Neural cell (in vitro differentiated cells): ENCODE results near the gene PTPRN2. TPM values are rescaled to one million over a fixed set of nuclear protein-coding genes. Genes with fewer than 3 reads are reported as not detected.

ENCODE experiments used
- H2AFZ ChIP-seq: fragments of 200-600, 300-800 bp; sonication (generic), shearing (Covaris generic); 2 replicates; pipeline ENCODE4 v1.6.0; 2014; ENCODE audit warnings: low read depth, mild to moderate bottlenecking, antibody characterized with exemption, low read length, moderate library complexity
- H3F3A ChIP-seq: fragments of 200-600 bp; shearing (Covaris generic); 2 replicates; pipeline ENCODE4 v1.6.1; 2016; ENCODE audit warnings: mild to moderate bottlenecking, moderate library complexity, mixed read lengths, antibody characterized with exemption, low read length; ENCODE audit not compliant: insufficient read depth, poor library complexity, severe bottlenecking
- H3K27ac ChIP-seq: fragments of 200-600, 300-800 bp; sonication (generic), shearing (Covaris generic); 2 replicates; pipeline ENCODE4 v1.5.1; 2014; ENCODE audit warnings: mild to moderate bottlenecking, low read length, moderate library complexity
- H3K27me3 ChIP-seq: fragments of 300-800, 200-600 bp; sonication (generic), shearing (Covaris generic); 2 replicates; pipeline ENCODE4 v1.6.0; 2014; ENCODE audit warnings: mild to moderate bottlenecking, low read depth, low read length, moderate library complexity; ENCODE audit not compliant: insufficient read depth
- H3K36me3 ChIP-seq: fragments of 300-800, 200-600 bp; sonication (generic), shearing (Covaris generic); 2 replicates; pipeline ENCODE4 v1.5.1; 2014; ENCODE audit warnings: mild to moderate bottlenecking, antibody characterized with exemption, low read length, moderate library complexity; ENCODE audit not compliant: insufficient read depth
- H3K4me2 ChIP-seq: fragments of 300-800, 200-600 bp; sonication (generic), shearing (Covaris generic); 2 replicates; pipeline ENCODE4 v1.6.0; 2014; ENCODE audit warnings: mild to moderate bottlenecking, low read length
- H3K4me3 ChIP-seq: fragments of 300-800, 200-600 bp; sonication (generic), shearing (Covaris generic); 2 replicates; pipeline ENCODE4 v1.5.1; 2014; ENCODE audit warnings: mild to moderate bottlenecking, low read length, moderate library complexity
- H3K79me2 ChIP-seq: fragments of 200-600 bp; shearing (Covaris generic); replicated peaks from 2 replicates; pipeline ENCODE4 v1.6.0; 2014; ENCODE audit warnings: mild to moderate bottlenecking, low read length, moderate library complexity; ENCODE audit not compliant: insufficient read depth
- H3K9ac ChIP-seq: fragments of 300-800, 200-600 bp; sonication (generic), shearing (Covaris generic); 2 replicates; pipeline ENCODE4 v1.6.1; 2016; ENCODE audit warnings: mild to moderate bottlenecking, low read length, mixed read lengths
- H3K9me2 ChIP-seq: fragments of 200-600 bp; shearing (Covaris generic); 2 replicates; pipeline ENCODE4 v1.6.1; 2016; ENCODE audit warnings: mild to moderate bottlenecking, low read length, mixed read lengths; ENCODE audit not compliant: insufficient read depth
- H3K9me3 ChIP-seq: fragments of 200-600, 300-800 bp; sonication (generic), shearing (Covaris generic); 2 replicates; pipeline ENCODE4 v1.6.1; 2016; ENCODE audit warnings: mild to moderate bottlenecking, mixed run types, low read length, moderate library complexity, mixed read lengths
- H4K20me1 ChIP-seq: fragments of 200-600 bp; shearing (Covaris generic); 2 replicates; pipeline ENCODE4 v1.6.1; 2016; ENCODE audit warnings: mild to moderate bottlenecking, mixed run types; ENCODE audit not compliant: insufficient read depth
- EP300 ChIP-seq: fragments of 450-650 bp; conservative IDR thresholded peaks from 2 replicates; pipeline ENCODE4 v1.6.1; 2014; ENCODE audit warnings: antibody characterized with exemption, mild to moderate bottlenecking, moderate library complexity; ENCODE audit not compliant: poor library complexity, severe bottlenecking
- EZH2 ChIP-seq: fragments of 200-600, 300-800 bp; shearing (Covaris generic), sonication (generic); IDR thresholded peaks from 2 replicates; pipeline ENCODE4 v1.6.1; 2014; ENCODE audit warnings: antibody characterized with exemption, low read length, borderline replicate concordance, mild to moderate bottlenecking; ENCODE audit not compliant: insufficient read depth, poor library complexity, severe bottlenecking
- MXI1 ChIP-seq: fragments of 450-650 bp; conservative IDR thresholded peaks from 2 replicates; pipeline ENCODE4 v1.6.1; 2014; ENCODE audit warnings: antibody characterized with exemption, mild to moderate bottlenecking; ENCODE audit not compliant: poor library complexity, severe bottlenecking
- POLR2AphosphoS5 ChIP-seq: IDR thresholded peaks from 2 replicates; pipeline ENCODE4 v1.6.1; 2012
- RAD21 ChIP-seq: fragments of 450-650 bp; conservative IDR thresholded peaks from 2 replicates; pipeline ENCODE4 v1.6.1; 2014; ENCODE audit warnings: antibody characterized with exemption, mild to moderate bottlenecking, moderate library complexity
- SMC3 ChIP-seq: fragments of 450-650 bp; conservative IDR thresholded peaks from 2 replicates; pipeline ENCODE4 v1.6.1; 2014; ENCODE audit warnings: antibody characterized with exemption, mild to moderate bottlenecking, moderate library complexity; ENCODE audit not compliant: poor library complexity
- TAF1 ChIP-seq: IDR thresholded peaks from 2 replicates; pipeline ENCODE4 v1.6.1; 2012; ENCODE audit warnings: low read depth
- polyA plus RNA-seq: library from polyadenylated mRNA; depleted of rRNA; stranded (reverse); fragments of >200 nt; gene quantifications from 2 replicates; pipeline ENCODE4 v1.2.3, GENCODE V29; 2014
- TF ChIP-seq, protein P1 (sequence below): IDR thresholded peaks from 2 replicates; pipeline ENCODE4 v1.6.1; 2012; ENCODE audit warnings: borderline replicate concordance
- TF ChIP-seq, protein P2 (sequence below): fragments of 450-650 bp; IDR thresholded peaks from 2 replicates; pipeline ENCODE4 v1.5.1; 2014; ENCODE audit warnings: antibody characterized with exemption, mild to moderate bottlenecking, moderate library complexity; ENCODE audit not compliant: poor library complexity, severe bottlenecking

Gene PTPRN2
- polyA plus RNA-seq, 1 donor from 2014 or later: 31.0 TPM

DNA sequence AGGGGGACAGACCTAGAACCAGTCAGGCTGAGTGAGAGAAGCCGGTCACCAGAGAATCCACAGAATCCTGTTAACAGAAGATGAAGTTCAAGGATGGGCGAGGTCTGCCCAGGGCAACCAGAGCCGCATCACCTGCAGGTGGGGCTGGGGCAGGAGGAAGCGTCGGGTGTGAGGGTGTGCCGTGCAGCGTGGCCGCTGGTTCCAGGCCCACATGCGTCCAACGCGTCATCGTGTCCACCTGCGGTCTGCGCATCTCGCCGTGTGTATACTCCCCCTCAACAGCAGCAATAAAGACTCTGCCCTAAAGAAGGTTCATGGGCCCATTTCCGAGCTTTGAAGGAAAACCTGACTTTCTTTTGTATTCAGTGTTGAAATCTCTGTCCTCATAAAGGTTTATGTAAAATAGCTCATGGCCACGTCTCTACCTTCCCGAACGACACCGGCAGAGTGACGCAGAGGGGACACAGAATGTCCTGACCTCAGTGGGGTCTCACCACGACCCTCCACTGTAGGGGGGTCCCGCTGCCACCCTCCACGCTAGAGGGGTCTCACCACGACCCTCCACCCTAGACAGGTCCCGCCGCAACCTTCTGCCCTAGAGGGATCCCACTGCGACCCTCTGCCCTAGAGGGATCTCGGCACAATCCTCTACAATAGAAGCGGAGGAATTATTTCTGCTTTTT is 446.9 kb downstream of the PTPRN2 start:
- H3K27me3 ChIP-seq: no peaks in the 10 kb centered on the region
- H3K79me2 ChIP-seq: no peaks in the 10 kb centered on the region
- H3K36me3 ChIP-seq: no peaks in the 10 kb centered on the region
- no peaks in the 10 kb centered on the region for H4K20me1 ChIP-seq
- H3K9ac ChIP-seq: no peak overlapping the region
- H3F3A ChIP-seq: no peaks in the 10 kb centered on the region
- H2AFZ ChIP-seq: no peak overlapping the region
- peaks cover 11% of the 10 kb centered on the region for H3K9me3 ChIP-seq
- no peak overlapping the region for H3K4me3 ChIP-seq
- H3K27ac ChIP-seq: no peak overlapping the region
- H3K4me2 ChIP-seq: no peak overlapping the region
- no peak for TF ChIP-seq EP300
- H3K9me2 ChIP-seq: no peaks in the 10 kb centered on the region

DNA sequence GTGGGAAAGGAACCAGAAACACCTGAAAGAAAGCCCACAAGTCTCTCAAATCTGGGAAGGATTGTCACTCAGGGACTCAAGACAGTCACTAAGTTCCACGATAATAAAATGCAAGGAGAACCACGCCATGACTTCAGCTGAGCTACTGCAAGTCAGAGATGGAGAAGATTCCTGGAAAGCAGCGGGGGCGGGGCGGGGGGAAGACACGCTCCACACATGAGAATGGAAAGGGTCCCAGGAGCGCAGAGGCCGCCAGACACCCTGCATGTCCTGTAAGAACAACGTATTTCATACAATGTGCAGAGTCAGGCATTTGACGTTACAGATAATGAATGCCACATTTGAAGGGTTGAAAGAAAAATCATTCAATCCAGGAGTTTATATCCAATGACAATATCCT is 448.1 kb downstream of the PTPRN2 start:
- Histone ChIP-seq H3F3A (no peaks in the 10 kb centered on the region), H3K9me2 (no peaks in the 10 kb centered on the region), H3K79me2 (no peaks in the 10 kb centered on the region), H3K27ac (no peak overlapping the region), H3K4me3 (no peak overlapping the region), H3K4me2 (no peak overlapping the region), H3K27me3 (no peaks in the 10 kb centered on the region), H4K20me1 (no peaks in the 10 kb centered on the region), H3K9ac (no peak overlapping the region), H3K36me3 (no peaks in the 10 kb centered on the region), H3K9me3 (peaks cover 2% of the 10 kb centered on the region), H2AFZ (no peak overlapping the region)
- no peak for TF ChIP-seq SMC3
- TF ChIP-seq EP300: no peak
- no peak for TF ChIP-seq RAD21
- no peak for TF ChIP-seq TAF1
- TF ChIP-seq EZH2: no peak
- no peak for TF ChIP-seq POLR2AphosphoS5
- TF ChIP-seq MXI1: no peak
- TF ChIP-seq, protein P1, sequence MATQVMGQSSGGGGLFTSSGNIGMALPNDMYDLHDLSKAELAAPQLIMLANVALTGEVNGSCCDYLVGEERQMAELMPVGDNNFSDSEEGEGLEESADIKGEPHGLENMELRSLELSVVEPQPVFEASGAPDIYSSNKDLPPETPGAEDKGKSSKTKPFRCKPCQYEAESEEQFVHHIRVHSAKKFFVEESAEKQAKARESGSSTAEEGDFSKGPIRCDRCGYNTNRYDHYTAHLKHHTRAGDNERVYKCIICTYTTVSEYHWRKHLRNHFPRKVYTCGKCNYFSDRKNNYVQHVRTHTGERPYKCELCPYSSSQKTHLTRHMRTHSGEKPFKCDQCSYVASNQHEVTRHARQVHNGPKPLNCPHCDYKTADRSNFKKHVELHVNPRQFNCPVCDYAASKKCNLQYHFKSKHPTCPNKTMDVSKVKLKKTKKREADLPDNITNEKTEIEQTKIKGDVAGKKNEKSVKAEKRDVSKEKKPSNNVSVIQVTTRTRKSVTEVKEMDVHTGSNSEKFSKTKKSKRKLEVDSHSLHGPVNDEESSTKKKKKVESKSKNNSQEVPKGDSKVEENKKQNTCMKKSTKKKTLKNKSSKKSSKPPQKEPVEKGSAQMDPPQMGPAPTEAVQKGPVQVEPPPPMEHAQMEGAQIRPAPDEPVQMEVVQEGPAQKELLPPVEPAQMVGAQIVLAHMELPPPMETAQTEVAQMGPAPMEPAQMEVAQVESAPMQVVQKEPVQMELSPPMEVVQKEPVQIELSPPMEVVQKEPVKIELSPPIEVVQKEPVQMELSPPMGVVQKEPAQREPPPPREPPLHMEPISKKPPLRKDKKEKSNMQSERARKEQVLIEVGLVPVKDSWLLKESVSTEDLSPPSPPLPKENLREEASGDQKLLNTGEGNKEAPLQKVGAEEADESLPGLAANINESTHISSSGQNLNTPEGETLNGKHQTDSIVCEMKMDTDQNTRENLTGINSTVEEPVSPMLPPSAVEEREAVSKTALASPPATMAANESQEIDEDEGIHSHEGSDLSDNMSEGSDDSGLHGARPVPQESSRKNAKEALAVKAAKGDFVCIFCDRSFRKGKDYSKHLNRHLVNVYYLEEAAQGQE: no peak
- TF ChIP-seq, protein P2, sequence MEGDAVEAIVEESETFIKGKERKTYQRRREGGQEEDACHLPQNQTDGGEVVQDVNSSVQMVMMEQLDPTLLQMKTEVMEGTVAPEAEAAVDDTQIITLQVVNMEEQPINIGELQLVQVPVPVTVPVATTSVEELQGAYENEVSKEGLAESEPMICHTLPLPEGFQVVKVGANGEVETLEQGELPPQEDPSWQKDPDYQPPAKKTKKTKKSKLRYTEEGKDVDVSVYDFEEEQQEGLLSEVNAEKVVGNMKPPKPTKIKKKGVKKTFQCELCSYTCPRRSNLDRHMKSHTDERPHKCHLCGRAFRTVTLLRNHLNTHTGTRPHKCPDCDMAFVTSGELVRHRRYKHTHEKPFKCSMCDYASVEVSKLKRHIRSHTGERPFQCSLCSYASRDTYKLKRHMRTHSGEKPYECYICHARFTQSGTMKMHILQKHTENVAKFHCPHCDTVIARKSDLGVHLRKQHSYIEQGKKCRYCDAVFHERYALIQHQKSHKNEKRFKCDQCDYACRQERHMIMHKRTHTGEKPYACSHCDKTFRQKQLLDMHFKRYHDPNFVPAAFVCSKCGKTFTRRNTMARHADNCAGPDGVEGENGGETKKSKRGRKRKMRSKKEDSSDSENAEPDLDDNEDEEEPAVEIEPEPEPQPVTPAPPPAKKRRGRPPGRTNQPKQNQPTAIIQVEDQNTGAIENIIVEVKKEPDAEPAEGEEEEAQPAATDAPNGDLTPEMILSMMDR: no peak

DNA sequence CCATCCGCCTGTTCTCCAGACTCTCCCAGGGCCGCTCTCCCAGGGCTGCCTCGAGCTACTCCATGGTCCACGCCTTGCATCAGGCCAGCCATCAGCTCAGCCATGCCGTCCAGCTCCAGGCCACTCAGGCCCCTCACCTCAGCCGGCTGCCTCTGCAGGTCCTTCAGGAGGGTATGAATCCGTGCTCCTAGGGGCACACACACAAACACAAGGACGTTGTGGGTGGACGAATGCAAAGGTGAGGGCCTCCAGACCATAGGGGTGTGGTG is 449.4 kb downstream of the PTPRN2 start:
- TF ChIP-seq, protein P1: no peak
- no peak for TF ChIP-seq EZH2
- no peak for TF ChIP-seq POLR2AphosphoS5
- no peak for TF ChIP-seq TAF1
- Histone ChIP-seq H3K9me3 (no peaks in the 10 kb centered on the region), H3K9me2 (no peaks in the 10 kb centered on the region)

More for the DNA sequence above, 449.4 kb downstream of the PTPRN2 start:
- H3K27me3 ChIP-seq: no peaks in the 10 kb centered on the region
- H3K4me2 ChIP-seq: no peak overlapping the region
- H3K9ac ChIP-seq: no peak overlapping the region
- H3K79me2 ChIP-seq: no peaks in the 10 kb centered on the region
- no peaks in the 10 kb centered on the region for H4K20me1 ChIP-seq
- H3K4me3 ChIP-seq: peak overlapping the region; percentile 26
- H3F3A ChIP-seq: no peaks in the 10 kb centered on the region
- no peak overlapping the region for H2AFZ ChIP-seq
- H3K36me3 ChIP-seq: peaks cover under 1% of the 10 kb centered on the region
- H3K27ac ChIP-seq: no peak overlapping the region
